Mammary epithelial cell (primary cell): ENCODE results near the gene TGFBI.

Experiments used
- EZH2 ChIP-seq: IDR thresholded peaks from 2 replicates; pipeline ENCODE4 v1.6.1; 2012; ENCODE audit warnings: low read length, inconsistent platforms, borderline replicate concordance
- TF ChIP-seq, protein P1 (sequence below), 2 donors: IDR thresholded peaks in 1 of 2; conservative IDR thresholded peaks in 1 of 2; 2 replicates each; pipeline ENCODE4 v1.5.1; 2011 to 2012; ENCODE audit warnings: inconsistent platforms in 2 of 2, low read length in 2 of 2, mild to moderate bottlenecking in 2 of 2, control low read depth in 1 of 2, low read depth in 1 of 2; ENCODE audit not compliant: insufficient read depth in 1 of 2; ENCODE audit errors: extremely low read depth in 1 of 2

DNA sequence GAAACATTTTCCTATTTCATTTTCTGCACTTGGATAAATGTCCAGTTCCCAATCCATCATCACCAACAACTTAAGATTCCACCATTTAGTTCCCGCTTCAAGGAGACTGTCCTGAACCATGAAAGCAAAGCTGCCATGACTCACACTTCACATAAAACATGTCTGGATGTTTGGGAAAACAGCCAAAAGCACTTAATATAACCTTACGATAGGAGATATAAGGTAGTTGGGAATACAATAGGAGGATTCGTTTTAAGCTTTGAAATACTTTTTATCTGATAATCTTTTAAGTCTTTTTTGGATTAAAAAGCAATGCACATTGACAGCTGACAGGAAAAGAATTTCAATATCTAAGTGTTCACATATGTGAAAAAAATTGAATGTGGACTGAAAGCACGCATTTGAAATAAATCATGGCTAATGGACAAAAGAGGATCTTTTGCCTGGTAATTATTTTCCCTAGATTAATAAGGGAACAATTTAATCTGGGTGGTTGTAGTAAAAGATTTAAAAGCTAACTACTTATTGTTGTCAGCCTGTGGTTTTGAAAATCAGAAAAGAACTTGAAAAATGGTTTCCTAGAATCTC is 17.3 kb upstream of the TGFBI start:
- TF ChIP-seq, protein P1, sequence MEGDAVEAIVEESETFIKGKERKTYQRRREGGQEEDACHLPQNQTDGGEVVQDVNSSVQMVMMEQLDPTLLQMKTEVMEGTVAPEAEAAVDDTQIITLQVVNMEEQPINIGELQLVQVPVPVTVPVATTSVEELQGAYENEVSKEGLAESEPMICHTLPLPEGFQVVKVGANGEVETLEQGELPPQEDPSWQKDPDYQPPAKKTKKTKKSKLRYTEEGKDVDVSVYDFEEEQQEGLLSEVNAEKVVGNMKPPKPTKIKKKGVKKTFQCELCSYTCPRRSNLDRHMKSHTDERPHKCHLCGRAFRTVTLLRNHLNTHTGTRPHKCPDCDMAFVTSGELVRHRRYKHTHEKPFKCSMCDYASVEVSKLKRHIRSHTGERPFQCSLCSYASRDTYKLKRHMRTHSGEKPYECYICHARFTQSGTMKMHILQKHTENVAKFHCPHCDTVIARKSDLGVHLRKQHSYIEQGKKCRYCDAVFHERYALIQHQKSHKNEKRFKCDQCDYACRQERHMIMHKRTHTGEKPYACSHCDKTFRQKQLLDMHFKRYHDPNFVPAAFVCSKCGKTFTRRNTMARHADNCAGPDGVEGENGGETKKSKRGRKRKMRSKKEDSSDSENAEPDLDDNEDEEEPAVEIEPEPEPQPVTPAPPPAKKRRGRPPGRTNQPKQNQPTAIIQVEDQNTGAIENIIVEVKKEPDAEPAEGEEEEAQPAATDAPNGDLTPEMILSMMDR (conservative IDR thresholded peaks at IDR 0.05 in 1 of 2, IDR thresholded peaks at IDR 0.05 in 1 of 2; ENCODE audit: extremely low read depth in 1 of 2, insufficient read depth in 1 of 2, low read depth in 1 of 2, low read length in 2 of 2), result no peak
- no peak for TF ChIP-seq EZH2
